ENCODE results near the gene ZFAND4.
"Not testable (repeated sequence)": the region's sequence is repeated elsewhere in the genome, so short reads cannot be mapped to it uniquely, and the experiment has no call there.

The ZFAND4 gene

DNA sequence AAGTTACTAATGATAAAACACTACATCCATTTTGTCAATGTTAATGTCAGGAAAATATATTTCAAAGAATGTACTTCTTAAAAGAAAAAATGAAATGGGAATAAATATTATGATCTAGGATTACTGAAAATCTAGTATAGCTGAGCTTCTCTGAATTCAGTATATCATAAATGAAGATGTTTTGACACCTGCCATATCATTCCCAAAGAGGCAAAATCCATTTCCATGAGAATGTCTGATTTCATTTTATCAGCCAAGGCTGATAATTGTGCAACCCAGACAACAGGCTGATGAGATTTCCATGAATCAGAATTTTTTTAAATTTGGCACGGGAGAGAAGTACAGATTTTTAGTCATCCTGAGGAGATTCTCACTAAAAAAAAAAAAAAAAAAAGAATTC lies 32.5 kb downstream of the ZFAND4 start:
- no peak for DNase-seq

DNA sequence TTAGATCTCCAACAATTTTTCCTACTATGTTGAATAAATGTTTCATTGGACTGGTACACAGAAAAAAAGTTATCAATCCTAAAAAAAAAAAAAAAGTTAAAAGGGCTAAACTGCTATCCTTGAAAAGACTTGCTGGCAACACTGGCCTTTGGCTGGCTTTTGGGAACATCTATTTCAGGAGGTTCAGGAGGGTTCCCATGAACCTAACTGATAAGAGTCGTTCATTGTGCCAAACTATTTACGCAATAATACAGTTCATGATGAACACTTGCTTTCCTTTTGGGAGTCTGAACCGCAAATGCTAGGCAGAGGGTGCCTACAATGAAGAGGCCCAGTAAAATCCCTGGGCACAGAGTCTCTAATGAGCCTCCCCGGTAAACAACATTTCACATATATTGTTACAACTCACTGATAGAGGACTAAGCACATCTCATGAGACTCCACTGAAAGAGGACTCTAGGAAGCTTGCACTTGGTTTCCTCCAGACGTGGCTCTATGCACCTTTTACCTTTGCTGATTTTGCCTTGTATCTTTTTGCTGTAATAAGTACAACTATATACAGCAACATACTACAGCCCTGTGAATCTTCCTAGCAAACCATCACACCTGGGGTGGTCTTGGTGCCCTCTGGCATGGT lies 45.0 kb downstream of the ZFAND4 start:
- no peak for DNase-seq

DNA sequence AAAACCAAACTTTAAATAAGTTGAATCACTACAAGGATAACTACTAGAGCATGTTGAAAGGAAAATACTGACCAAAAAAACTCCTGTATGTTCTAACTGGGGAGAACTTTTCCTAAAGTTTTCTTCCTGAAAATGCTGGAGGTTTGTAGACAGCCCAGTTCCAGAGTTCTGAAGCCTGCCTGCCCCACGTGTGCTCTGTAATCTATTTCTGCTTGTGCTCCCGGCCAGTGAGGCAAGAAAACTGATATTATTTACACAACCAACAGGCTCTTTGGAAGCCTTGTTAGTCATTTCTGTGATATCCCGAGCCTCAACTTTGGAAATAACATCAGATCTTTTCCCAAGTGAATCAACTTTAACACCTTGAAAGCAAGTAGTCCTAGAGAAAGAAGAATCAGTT lies 46.7 kb downstream of the ZFAND4 start:
- no peak for DNase-seq

- no peak for DNase-seq
Observed at GRCh38 chr10:45624724-45625123, 47.8 kb downstream of the ZFAND4 start.

DNA sequence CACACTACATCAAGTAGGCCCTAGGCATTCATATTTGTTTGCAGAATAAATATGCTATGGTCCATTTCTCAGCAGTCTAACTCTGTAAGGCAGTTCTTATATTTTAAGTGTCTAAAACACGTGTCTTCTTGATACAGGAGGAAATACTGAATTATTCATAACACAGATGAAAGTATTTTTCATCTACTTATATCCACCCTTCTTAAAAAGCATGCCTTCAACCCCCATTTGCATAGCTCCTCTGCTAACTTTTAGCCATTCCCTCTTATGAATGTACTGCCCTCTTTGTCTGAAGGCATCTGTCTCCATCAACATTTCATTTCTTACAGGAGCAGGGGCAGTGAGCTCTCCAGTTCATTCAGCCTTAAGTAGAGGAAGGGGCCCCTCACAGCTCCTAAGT lies 57.7 kb downstream of the ZFAND4 start:
- no peak for DNase-seq

- DNase-seq: no peak
Observed at GRCh38 chr10:45612741-45613140, 59.8 kb downstream of the ZFAND4 start.

- DNase-seq: no peak
Observed at GRCh38 chr10:45608052-45608451, 64.5 kb downstream of the ZFAND4 start.

DNA sequence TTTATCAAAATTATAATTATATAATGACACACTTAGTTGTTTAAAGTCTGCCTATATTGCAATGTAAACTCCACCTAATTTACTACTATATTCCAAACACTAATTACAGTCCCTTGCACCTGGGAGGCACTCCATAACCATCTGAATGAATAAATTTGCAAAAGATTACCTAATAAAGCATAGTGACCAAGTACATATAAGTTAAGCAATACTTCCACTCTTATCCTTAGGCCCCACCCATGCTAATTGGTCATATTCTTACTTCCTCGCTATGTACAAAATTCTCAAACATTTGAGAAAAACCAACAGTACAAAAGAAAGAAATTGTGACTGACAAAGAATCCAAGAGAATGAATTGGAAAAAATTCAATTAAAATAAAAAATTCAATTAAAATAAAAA lies 65.3 kb downstream of the ZFAND4 start:
- no peak for DNase-seq

- DNase-seq: no peak
Observed at GRCh38 chr10:45602836-45603235, 69.7 kb downstream of the ZFAND4 start.

GRCh38 chr10:45602082-45602730 lies 70.4 kb downstream of the ZFAND4 start:
- DNase-seq: no peak

GRCh38 chr10:45601254-45601930 lies 71.2 kb downstream of the ZFAND4 start:
- not testable (repeated sequence) for DNase-seq

- not testable (repeated sequence) for DNase-seq
Observed at GRCh38 chr10:45600337-45601253, 72.0 kb downstream of the ZFAND4 start.

DNA sequence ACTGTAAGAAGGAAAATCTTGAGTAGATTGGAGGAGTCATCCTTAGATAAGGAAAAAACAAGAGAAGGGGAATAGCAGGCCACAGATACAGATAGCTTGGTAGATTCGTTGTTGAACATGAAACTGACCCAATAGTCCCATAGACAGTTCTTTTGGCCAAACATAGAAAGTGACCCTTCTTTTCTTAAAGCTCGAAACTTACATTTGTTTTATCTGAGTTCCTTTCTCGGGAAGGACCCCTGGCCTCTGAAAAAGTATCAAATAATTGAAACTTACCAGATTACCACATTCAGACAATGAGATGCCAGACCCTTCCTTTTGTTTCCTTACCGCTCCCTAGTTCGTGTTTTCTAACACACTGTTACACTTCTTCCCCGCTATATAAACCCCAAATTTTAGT lies 72.9 kb downstream of the ZFAND4 start:
- DNase-seq: no peak

- DNase-seq: no peak
Observed at GRCh38 chr10:45599021-45599603, 73.5 kb downstream of the ZFAND4 start.

DNA sequence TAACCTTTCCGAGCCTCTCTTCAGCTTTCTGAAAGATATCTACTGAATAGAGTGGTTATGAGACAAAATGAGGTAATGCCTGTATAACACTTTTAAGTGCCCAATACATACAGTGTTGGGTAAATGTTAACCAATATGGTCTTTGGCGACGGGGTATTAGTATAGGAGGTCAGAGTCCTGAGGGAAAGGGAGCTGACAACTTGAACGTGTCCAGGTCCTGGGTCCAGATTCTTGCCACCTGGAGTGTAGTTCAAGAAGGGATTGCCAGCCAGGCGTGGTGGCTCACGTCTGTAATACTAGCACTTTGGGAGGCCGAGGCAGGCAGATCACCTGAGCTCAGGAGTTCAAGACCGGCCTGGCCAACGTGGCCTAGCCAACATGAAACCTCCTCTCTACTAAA lies 76.0 kb downstream of the ZFAND4 start:
- no peak for DNase-seq

GRCh38 chr10:45594276-45595157 lies 78.1 kb downstream of the ZFAND4 start:
- peak; percentile 71 for DNase-seq

GRCh38 chr10:45593938-45594275 lies 78.7 kb downstream of the ZFAND4 start:
- DNase-seq: no peak

DNA sequence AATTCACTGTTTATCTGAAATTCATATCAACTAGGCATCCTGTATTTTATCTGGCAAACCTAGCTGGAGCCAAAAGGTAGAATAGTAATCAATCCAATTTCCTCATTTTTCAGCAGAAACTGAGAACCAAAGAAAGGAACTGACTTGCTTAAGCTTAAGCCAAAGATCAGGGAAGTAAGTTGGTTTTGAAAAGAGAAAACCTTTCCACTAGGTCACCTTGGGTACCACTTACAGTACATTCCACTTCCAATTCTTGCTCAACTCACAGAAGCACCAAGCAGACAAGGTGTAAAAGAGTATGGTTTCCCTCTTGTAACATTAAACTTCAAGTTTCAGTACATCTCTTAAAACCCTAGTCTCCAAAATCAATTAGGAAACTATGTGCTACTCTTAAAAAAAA lies 79.6 kb downstream of the ZFAND4 start:
- no peak for DNase-seq

GRCh38 chr10:45592432-45592831 lies 80.1 kb downstream of the ZFAND4 start:
- no peak for DNase-seq

DNA sequence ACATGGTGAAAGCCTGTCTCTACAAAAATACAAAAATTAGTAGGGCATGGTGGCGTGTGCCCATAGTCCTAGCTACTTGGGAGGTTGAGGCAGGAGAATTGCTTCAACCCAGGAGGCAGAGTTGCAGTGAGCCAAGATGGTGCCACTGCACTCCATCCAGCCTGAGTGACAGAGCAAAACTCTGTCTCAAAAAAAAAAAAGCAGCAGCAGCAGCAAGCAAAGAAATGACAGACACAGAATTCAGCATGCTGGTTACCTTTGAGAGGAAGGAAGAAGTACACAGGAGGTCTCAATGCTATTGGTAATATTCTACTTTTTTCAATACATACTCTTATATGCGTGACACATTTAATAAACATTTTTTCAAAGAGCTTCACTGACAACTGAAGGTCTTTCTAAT lies 81.3 kb downstream of the ZFAND4 start:
- no peak for DNase-seq

GRCh38 chr10:45589868-45590267 lies 82.7 kb downstream of the ZFAND4 start:
- no peak for DNase-seq

- no peak for DNase-seq
Observed at GRCh38 chr10:45589009-45589408, 83.6 kb downstream of the ZFAND4 start.
